IPS DF 6.9 (cell line): Measurements from ENCODE around the gene SIX1.

Source experiments
- DNase-seq: peaks from one replicate; pipeline ENCODE4 v3.0.0-alpha.2; 2013; ENCODE audit warnings: low read depth, low spot score
- H3K27ac ChIP-seq: one replicate; pipeline ENCODE4 v1.5.1; 2013; ENCODE audit warnings: low read length, control low read depth
- H3K27me3 ChIP-seq: 2 replicates; pipeline ENCODE4 v1.6.1; 2013; ENCODE audit warnings: mild to moderate bottlenecking, low read length; ENCODE audit not compliant: control insufficient read depth, insufficient read depth
- H3K36me3 ChIP-seq: 2 replicates; pipeline ENCODE4 v1.6.1; 2013; ENCODE audit warnings: low read length; ENCODE audit not compliant: control insufficient read depth, insufficient read depth
- H3K4me1 ChIP-seq: 2 replicates; pipeline ENCODE4 v1.6.1; 2013; ENCODE audit warnings: low read length; ENCODE audit not compliant: control insufficient read depth, insufficient read depth
- H3K4me3 ChIP-seq: 2 replicates; pipeline ENCODE4 v1.5.1; 2013; ENCODE audit warnings: mild to moderate bottlenecking, low read length
- H3K9me3 ChIP-seq: 2 replicates; pipeline ENCODE4 v1.6.1; 2013; ENCODE audit warnings: low read length, inconsistent platforms; ENCODE audit not compliant: control insufficient read depth, insufficient read depth
- WGBS: extraction: QIAGEN DNeasy Blood & Tissue Kit; methylation state at CpG from one replicate; pipeline ENCODE4 v1.1.7; 2013; ENCODE audit warnings: mixed read lengths, missing lambda C conversion rate; ENCODE audit not compliant: insufficient read length, insufficient coverage; 5-methylcytosine and 5-hydroxymethylcytosine counted together

The SIX1 gene

GRCh38 chr14:60668431-60669112 is 19.3 kb upstream of the SIX1 start:
- no peak overlapping the region for H3K27ac ChIP-seq
- no CpG with 5 or more reads among the region's 5 CpGs for WGBS
- no peaks in the 10 kb centered on the region for H3K9me3 ChIP-seq

GRCh38 chr14:60665177-60665550 is 15.9 kb upstream of the SIX1 start:
- Histone ChIP-seq H3K27ac (no peak overlapping the region), H3K27me3 (no peaks in the 10 kb centered on the region), H3K9me3 (no peaks in the 10 kb centered on the region), H3K4me1 (no peaks in the 10 kb centered on the region), H3K36me3 (no peaks in the 10 kb centered on the region), H3K4me3 (no peak overlapping the region)
- no CpG with 5 or more reads among the region's 3 CpGs for WGBS
- no peak for DNase-seq

More at GRCh38 chr14:60668431-60669112, 19.3 kb upstream of the SIX1 start:
- Histone ChIP-seq H3K27me3 (no peaks in the 10 kb centered on the region), H3K4me1 (no peaks in the 10 kb centered on the region), H3K4me3 (no peak overlapping the region), H3K36me3 (no peaks in the 10 kb centered on the region)
- DNase-seq, result no peak

GRCh38 chr14:60662982-60663381 is 13.7 kb upstream of the SIX1 start:
- Histone ChIP-seq H3K27ac (no peak overlapping the region), H3K4me3 (no peak overlapping the region), H3K4me1 (no peaks in the 10 kb centered on the region), H3K36me3 (no peaks in the 10 kb centered on the region), H3K27me3 (peaks cover 13% of the 10 kb centered on the region; the same call in 1 of the 2 replicates), H3K9me3 (no peaks in the 10 kb centered on the region)
- no peak for DNase-seq
- no CpG with 5 or more reads among the region's 1 CpG for WGBS

- H3K4me1 ChIP-seq, result no peaks in the 10 kb centered on the region
- H3K9me3 ChIP-seq, result no peaks in the 10 kb centered on the region
- DNase-seq, result no peak
- H3K27ac ChIP-seq, result no peak overlapping the region
- no peak overlapping the region for H3K4me3 ChIP-seq
- H3K36me3 ChIP-seq, result no peaks in the 10 kb centered on the region
- H3K27me3 ChIP-seq, result peaks cover 20% of the 10 kb centered on the region
- WGBS, result no CpG with 5 or more reads among the region's 1 CpG
These were observed 12.4 kb upstream of the SIX1 start for GRCh38 chr14:60661721-60662120.

GRCh38 chr14:60658909-60659585 is 9.8 kb upstream of the SIX1 start:
- no peak for DNase-seq
- Histone ChIP-seq H3K4me1 (no peaks in the 10 kb centered on the region; the same call in 1 of the 2 replicates), H3K9me3 (no peaks in the 10 kb centered on the region), H3K27me3 (peaks cover 44% of the 10 kb centered on the region), H3K4me3 (no peak overlapping the region), H3K36me3 (no peaks in the 10 kb centered on the region), H3K27ac (no peak overlapping the region)
- WGBS, result no CpG with 5 or more reads among the region's 4 CpGs

GRCh38 chr14:60658211-60658690 is 9.0 kb upstream of the SIX1 start:
- no peak for DNase-seq
- Histone ChIP-seq H3K27me3 (peaks cover 52% of the 10 kb centered on the region), H3K9me3 (no peaks in the 10 kb centered on the region), H3K4me1 (peaks cover 2% of the 10 kb centered on the region; the same call in 1 of the 2 replicates), H3K4me3 (no peak overlapping the region; the same call in 1 of the 2 replicates), H3K36me3 (no peaks in the 10 kb centered on the region), H3K27ac (no peak overlapping the region)
- WGBS, result no CpG with 5 or more reads among the region's 10 CpGs

- H3K9me3 ChIP-seq, result no peaks in the 10 kb centered on the region
- H3K4me3 ChIP-seq, result peak overlapping the region; percentile 18; the same call in 1 of the 2 replicates
- no peak overlapping the region for H3K27ac ChIP-seq
- peaks cover 2% of the 10 kb centered on the region; the same call in 1 of the 2 replicates for H3K4me1 ChIP-seq
- no peak for DNase-seq
- H3K36me3 ChIP-seq, result no peaks in the 10 kb centered on the region
- H3K27me3 ChIP-seq, result peaks cover 58% of the 10 kb centered on the region
- WGBS, result no CpG with 5 or more reads among the region's 47 CpGs
These were observed 8.4 kb upstream of the SIX1 start for GRCh38 chr14:60657456-60658210.

GRCh38 chr14:60656686-60657455 is 7.6 kb upstream of the SIX1 start:
- H3K4me1 ChIP-seq, result peaks cover 2% of the 10 kb centered on the region; the same call in 1 of the 2 replicates

GRCh38 chr14:60655898-60656685 is 6.8 kb upstream of the SIX1 start:
- H3K27ac ChIP-seq, result no peak overlapping the region
- WGBS, result no CpG with 5 or more reads among the region's 36 CpGs
- DNase-seq, result no peak

More at GRCh38 chr14:60656686-60657455, 7.6 kb upstream of the SIX1 start:
- Histone ChIP-seq H3K9me3 (no peaks in the 10 kb centered on the region), H3K27ac (no peak overlapping the region), H3K36me3 (no peaks in the 10 kb centered on the region), H3K27me3 (peaks cover 65% of the 10 kb centered on the region), H3K4me3 (peak overlapping the region; percentile 18; the same call in 1 of the 2 replicates)
- no CpG with 5 or more reads among the region's 75 CpGs for WGBS
- no peak for DNase-seq

More at GRCh38 chr14:60655898-60656685, 6.8 kb upstream of the SIX1 start:
- Histone ChIP-seq H3K4me1 (peaks cover 2% of the 10 kb centered on the region; the same call in 1 of the 2 replicates), H3K27me3 (peaks cover 73% of the 10 kb centered on the region), H3K4me3 (peak overlapping the region; percentile 18; the same call in 1 of the 2 replicates), H3K36me3 (no peaks in the 10 kb centered on the region), H3K9me3 (no peaks in the 10 kb centered on the region)
